Astrocyte (in vitro differentiated cells and primary cell): ENCODE data around the gene PSKH1. TPM values are rescaled to one million over a fixed set of nuclear protein-coding genes. Genes with fewer than 3 reads are reported as not detected.
"Not testable (repeated sequence)": the region's sequence is repeated elsewhere in the genome, so short reads cannot be mapped to it uniquely, and the experiment has no call there.

Source experiments
- DNase-seq: peaks from one replicate; pipeline ENCODE4 v3.0.0-alpha.2; 2010; ENCODE audit warnings: low read depth
- FAIRE-seq: peaks from 2 replicates; lab custom pipeline; 2011; peaks lifted over from hg19 to GRCh38; lab: Jason Lieb, UNC
- H2AFZ ChIP-seq: 2 replicates; pipeline ENCODE4 v1.6.0; 2012; ENCODE audit warnings: low read depth, low read length, inconsistent platforms
- H3K27ac ChIP-seq: 2 replicates; pipeline ENCODE4 v1.5.1; 2011; ENCODE audit warnings: low read depth, low read length, inconsistent platforms
- H3K27me3 ChIP-seq: 2 replicates; pipeline ENCODE4 v1.6.0; 2011; ENCODE audit warnings: low read length, inconsistent platforms; ENCODE audit not compliant: insufficient read depth
- H3K36me3 ChIP-seq: 2 replicates; pipeline ENCODE4 v1.5.1; 2011; ENCODE audit warnings: low read length, inconsistent platforms; ENCODE audit not compliant: insufficient read depth
- H3K4me1 ChIP-seq: 2 replicates; pipeline ENCODE4 v1.5.1; 2011; ENCODE audit warnings: low read length, inconsistent platforms; ENCODE audit not compliant: insufficient read depth
- H3K4me2 ChIP-seq: 2 replicates; pipeline ENCODE4 v1.6.0; 2012; ENCODE audit warnings: low read length, inconsistent platforms
- H3K4me3 ChIP-seq: 2 replicates; pipeline ENCODE4 v1.5.1; 2011; ENCODE audit warnings: low read depth, mild to moderate bottlenecking, low read length, inconsistent platforms; ENCODE audit not compliant: insufficient read depth
- H3K79me2 ChIP-seq: 2 replicates; pipeline ENCODE4 v1.6.0; 2012; ENCODE audit warnings: mild to moderate bottlenecking, low read length, inconsistent platforms; ENCODE audit not compliant: insufficient read depth
- H3K9ac ChIP-seq: 2 replicates; pipeline ENCODE4 v1.6.0; 2012; ENCODE audit warnings: mild to moderate bottlenecking, low read length, inconsistent platforms
- H3K9me3 ChIP-seq: 2 replicates; pipeline ENCODE4 v1.5.1; 2012; ENCODE audit warnings: low read depth, mild to moderate bottlenecking, low read length, inconsistent platforms; ENCODE audit not compliant: insufficient read depth
- H4K20me1 ChIP-seq: 2 replicates; pipeline ENCODE4 v1.6.0; 2012; ENCODE audit warnings: low read length, inconsistent platforms; ENCODE audit not compliant: insufficient read depth
- H3K27ac Mint-ChIP-seq: one replicate; pipeline ENCODE4 v1.8.0; 2021; ENCODE audit warnings: mild to moderate bottlenecking, mixed read lengths; ENCODE audit not compliant: unreplicated experiment
- H3K27me3 Mint-ChIP-seq: one replicate; pipeline ENCODE4 v1.8.0; 2021; ENCODE audit warnings: low read depth, mixed read lengths; ENCODE audit not compliant: unreplicated experiment
- H3K36me3 Mint-ChIP-seq: one replicate; pipeline ENCODE4 v1.8.0; 2021; ENCODE audit warnings: low read depth, mixed read lengths; ENCODE audit not compliant: unreplicated experiment
- H3K4me1 Mint-ChIP-seq: one replicate; pipeline ENCODE4 v1.8.0; 2021; ENCODE audit warnings: low read depth, mixed read lengths; ENCODE audit not compliant: unreplicated experiment
- H3K4me3 Mint-ChIP-seq: one replicate; pipeline ENCODE4 v1.8.0; 2021; ENCODE audit warnings: mild to moderate bottlenecking, moderate library complexity, mixed read lengths; ENCODE audit not compliant: unreplicated experiment
- H3K9me3 Mint-ChIP-seq: one replicate; pipeline ENCODE4 v1.8.0; 2021; ENCODE audit warnings: mild to moderate bottlenecking, mixed read lengths; ENCODE audit not compliant: unreplicated experiment
- EZH2 ChIP-seq: IDR thresholded peaks from 2 replicates; pipeline ENCODE4 v1.6.1; 2012; ENCODE audit warnings: mild to moderate bottlenecking, low read length, inconsistent platforms; ENCODE audit not compliant: insufficient read depth
- total RNA-seq: library from RNA; stranded (reverse); gene quantifications from 2 replicates; pipeline ENCODE4 v1.2.1, GENCODE V29; 2021
- TF ChIP-seq, protein P1 (sequence below): IDR thresholded peaks from 2 replicates; pipeline ENCODE4 v1.5.1; 2011; ENCODE audit warnings: low read depth, mild to moderate bottlenecking, inconsistent platforms, low read length, moderate library complexity; ENCODE audit not compliant: insufficient read depth

The PSKH1 gene
- total RNA-seq, 1 donor from 2014 or later = 27.3 TPM

DNA sequence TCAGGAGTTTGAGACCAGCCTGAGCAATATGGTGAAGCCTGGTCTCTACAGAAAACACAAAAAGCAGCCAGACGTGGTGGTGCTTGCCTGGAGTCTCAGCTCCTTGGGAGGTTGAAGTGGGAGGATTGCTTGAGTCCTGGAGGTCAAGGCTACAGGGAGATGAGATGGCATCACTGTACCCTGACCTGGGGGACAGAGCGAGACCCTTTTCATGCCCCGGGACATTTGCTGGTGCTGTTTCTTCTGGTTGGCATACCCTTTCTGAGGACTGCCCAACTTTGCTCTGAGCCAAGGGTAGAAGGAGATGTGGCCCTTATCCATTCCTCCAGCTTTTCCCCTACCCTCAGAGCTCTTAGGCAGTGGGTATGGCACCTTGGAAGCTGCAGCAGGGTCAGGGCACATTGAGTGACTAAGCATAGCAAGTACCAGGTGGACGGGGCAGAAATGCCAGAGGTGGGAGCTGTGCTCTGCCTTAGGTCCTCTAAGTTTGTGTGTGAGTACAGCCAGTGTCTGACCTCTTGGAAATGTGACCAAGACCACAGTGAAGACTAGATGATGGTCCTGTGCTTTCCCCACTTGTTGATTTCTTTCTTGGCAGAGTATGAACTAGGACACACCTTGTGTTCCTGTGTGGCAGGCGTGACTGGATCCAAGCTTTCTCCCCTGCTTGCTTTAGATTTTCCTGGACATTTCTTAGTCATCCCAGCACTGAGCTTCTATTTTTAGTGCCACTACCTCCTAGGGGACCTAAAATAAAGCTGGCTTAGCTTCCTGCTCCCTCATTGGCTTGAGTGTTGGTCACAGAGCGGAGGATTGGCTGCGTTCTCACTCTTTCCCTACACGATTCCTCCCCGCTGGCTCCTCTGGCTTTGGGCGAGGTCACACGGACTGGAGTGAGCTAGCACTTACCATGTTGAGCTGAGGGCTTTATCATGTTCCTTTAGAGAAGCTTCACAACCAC lies 30.2 kb upstream of the PSKH1 start:
- Histone ChIP-seq H3K4me2 (peak overlapping the region; percentile 80), H4K20me1 (peaks cover 92% of the 10 kb centered on the region), H3K4me3 (no peak overlapping the region), H3K36me3 (peaks cover 13% of the 10 kb centered on the region), H3K27ac (peak overlapping the region; percentile 82), H3K9me3 (no peaks in the 10 kb centered on the region), H3K79me2 (peaks cover 95% of the 10 kb centered on the region), H3K4me1 (peaks cover 48% of the 10 kb centered on the region), H3K27me3 (no peaks in the 10 kb centered on the region), H2AFZ (no peak overlapping the region), H3K9ac (peak overlapping the region; percentile 60)
- H3K27ac Mint-ChIP-seq = peak overlapping the region; percentile 90
- peaks cover 42% of the 10 kb centered on the region for H3K4me1 Mint-ChIP-seq
- no peaks in the 10 kb centered on the region for H3K27me3 Mint-ChIP-seq
- DNase-seq = peak; percentile 50
- H3K4me3 Mint-ChIP-seq = peak overlapping the region; percentile 27
- H3K36me3 Mint-ChIP-seq = peaks cover 22% of the 10 kb centered on the region
- H3K9me3 Mint-ChIP-seq = no peaks in the 10 kb centered on the region
- FAIRE-seq = peak; percentile 23
- TF ChIP-seq, protein P1, sequence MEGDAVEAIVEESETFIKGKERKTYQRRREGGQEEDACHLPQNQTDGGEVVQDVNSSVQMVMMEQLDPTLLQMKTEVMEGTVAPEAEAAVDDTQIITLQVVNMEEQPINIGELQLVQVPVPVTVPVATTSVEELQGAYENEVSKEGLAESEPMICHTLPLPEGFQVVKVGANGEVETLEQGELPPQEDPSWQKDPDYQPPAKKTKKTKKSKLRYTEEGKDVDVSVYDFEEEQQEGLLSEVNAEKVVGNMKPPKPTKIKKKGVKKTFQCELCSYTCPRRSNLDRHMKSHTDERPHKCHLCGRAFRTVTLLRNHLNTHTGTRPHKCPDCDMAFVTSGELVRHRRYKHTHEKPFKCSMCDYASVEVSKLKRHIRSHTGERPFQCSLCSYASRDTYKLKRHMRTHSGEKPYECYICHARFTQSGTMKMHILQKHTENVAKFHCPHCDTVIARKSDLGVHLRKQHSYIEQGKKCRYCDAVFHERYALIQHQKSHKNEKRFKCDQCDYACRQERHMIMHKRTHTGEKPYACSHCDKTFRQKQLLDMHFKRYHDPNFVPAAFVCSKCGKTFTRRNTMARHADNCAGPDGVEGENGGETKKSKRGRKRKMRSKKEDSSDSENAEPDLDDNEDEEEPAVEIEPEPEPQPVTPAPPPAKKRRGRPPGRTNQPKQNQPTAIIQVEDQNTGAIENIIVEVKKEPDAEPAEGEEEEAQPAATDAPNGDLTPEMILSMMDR = no peak
- TF ChIP-seq EZH2 = no peak

DNA sequence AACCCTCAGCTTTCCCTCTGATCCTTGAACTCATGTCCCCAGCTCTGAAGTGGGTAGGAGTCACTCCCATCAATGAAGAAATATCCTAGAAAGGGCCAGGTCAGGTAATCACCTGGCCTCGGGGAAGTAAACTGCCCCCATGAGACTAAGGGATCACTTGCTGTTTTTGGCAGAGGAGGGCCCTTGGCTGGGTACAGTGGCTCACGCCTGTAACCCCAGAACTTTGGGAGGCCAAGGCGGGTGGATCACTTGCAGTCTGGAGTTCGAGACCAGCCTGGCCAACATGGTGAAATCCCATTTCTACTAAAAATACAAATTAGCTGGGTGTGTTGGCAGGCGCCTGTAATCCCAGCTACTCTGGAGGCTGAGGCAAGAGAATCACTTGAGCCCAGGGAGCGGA lies 29.0 kb upstream of the PSKH1 start:
- H3K27me3 ChIP-seq, H3K4me3 Mint-ChIP-seq, FAIRE-seq, H2AFZ ChIP-seq, DNase-seq, H3K9me3 ChIP-seq, H3K9me3 Mint-ChIP-seq, H3K4me2 ChIP-seq, H3K4me3 ChIP-seq, H3K27me3 Mint-ChIP-seq, H3K9ac ChIP-seq: not testable (repeated sequence)
- H3K4me1 ChIP-seq = peaks cover 39% of the 10 kb centered on the region
- peaks cover 88% of the 10 kb centered on the region for H3K79me2 ChIP-seq
- Mint-ChIP-seq H3K4me1 (peaks cover 37% of the 10 kb centered on the region), H3K36me3 (peaks cover 19% of the 10 kb centered on the region), H3K27ac (peak overlapping the region; percentile 90)
- H3K36me3 ChIP-seq = peaks cover 20% of the 10 kb centered on the region
- H4K20me1 ChIP-seq = peaks cover 91% of the 10 kb centered on the region
- H3K27ac ChIP-seq = peak overlapping the region; percentile 82

DNA sequence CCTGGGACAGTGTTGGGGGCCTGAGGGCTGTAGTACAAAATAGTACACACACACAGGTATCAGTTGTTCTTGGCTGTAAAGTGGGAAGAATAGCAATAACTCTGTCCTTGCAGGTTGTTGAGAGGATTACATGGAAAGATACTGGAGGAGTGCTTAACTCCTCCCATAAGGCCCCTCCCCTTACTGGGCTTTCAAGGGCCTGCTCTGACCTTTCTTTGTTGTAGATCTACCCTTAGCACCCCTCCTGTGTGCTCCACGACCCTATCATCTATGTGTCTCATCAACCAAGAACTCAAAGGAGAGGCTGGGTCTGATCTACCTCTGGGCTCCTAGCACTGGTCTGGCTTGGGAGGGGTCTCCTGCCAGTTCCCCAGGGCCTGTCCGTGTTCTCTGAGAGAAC lies 28.5 kb upstream of the PSKH1 start:
- Mint-ChIP-seq H3K4me1 (peaks cover 37% of the 10 kb centered on the region), H3K27me3 (no peaks in the 10 kb centered on the region), H3K4me3 (no peak overlapping the region), H3K9me3 (no peaks in the 10 kb centered on the region), H3K27ac (peak overlapping the region; percentile 20), H3K36me3 (peaks cover 19% of the 10 kb centered on the region)
- Histone ChIP-seq H3K4me2 (no peak overlapping the region), H3K4me3 (no peak overlapping the region), H2AFZ (no peak overlapping the region), H3K9me3 (no peaks in the 10 kb centered on the region), H3K79me2 (peaks cover 82% of the 10 kb centered on the region), H4K20me1 (peaks cover 87% of the 10 kb centered on the region), H3K9ac (no peak overlapping the region), H3K4me1 (peaks cover 39% of the 10 kb centered on the region), H3K27ac (no peak overlapping the region), H3K36me3 (peaks cover 21% of the 10 kb centered on the region), H3K27me3 (no peaks in the 10 kb centered on the region)
- FAIRE-seq (no peak), DNase-seq (no peak)
- TF ChIP-seq EZH2 = no peak
- TF ChIP-seq, protein P1 = no peak
